Epithelial cell of esophagus (primary cell): Measurements from ENCODE around the gene P2RY13.
A peak's percentile ranks its signal among the peaks of the same experiment; 100 is the strongest.

Experiments
- DNase-seq: peaks from one replicate; pipeline ENCODE4 v3.0.0; 2010; ENCODE audit warnings: low read depth
- H3K4me3 ChIP-seq: 2 replicates; pipeline ENCODE4 v1.5.1; 2011; ENCODE audit warnings: mild to moderate bottlenecking, low read length, control low read depth
- TF ChIP-seq, protein P1 (sequence below): IDR thresholded peaks from 2 replicates; pipeline ENCODE4 v1.5.1; 2011; ENCODE audit warnings: low read depth, mild to moderate bottlenecking, low read length, control low read depth, inconsistent platforms; ENCODE audit not compliant: insufficient read depth; ENCODE audit errors: missing control alignments

P2RY13 gene

DNA sequence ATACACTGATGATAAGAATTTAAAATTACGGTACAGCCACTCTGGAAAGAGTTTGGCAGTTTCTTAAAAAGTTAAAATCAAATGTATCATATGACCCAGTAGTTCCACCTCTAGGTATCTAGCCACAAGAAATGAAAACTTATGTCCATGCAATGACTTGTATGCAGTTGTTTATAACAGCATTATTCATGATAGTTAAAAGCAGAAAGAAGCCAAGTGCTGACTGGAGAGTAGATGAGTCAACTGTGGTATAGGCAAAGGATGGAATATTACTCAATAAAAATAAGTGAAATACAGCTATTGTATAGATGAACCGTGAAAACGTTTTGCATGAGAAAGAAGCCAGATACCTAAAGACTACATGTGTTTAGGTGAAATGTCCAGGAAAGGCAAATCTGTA lies 27.6 kb downstream of the P2RY13 start:
- H3K4me3 ChIP-seq: no peak overlapping the region
- DNase-seq: peak; percentile 83
- TF ChIP-seq, protein P1, sequence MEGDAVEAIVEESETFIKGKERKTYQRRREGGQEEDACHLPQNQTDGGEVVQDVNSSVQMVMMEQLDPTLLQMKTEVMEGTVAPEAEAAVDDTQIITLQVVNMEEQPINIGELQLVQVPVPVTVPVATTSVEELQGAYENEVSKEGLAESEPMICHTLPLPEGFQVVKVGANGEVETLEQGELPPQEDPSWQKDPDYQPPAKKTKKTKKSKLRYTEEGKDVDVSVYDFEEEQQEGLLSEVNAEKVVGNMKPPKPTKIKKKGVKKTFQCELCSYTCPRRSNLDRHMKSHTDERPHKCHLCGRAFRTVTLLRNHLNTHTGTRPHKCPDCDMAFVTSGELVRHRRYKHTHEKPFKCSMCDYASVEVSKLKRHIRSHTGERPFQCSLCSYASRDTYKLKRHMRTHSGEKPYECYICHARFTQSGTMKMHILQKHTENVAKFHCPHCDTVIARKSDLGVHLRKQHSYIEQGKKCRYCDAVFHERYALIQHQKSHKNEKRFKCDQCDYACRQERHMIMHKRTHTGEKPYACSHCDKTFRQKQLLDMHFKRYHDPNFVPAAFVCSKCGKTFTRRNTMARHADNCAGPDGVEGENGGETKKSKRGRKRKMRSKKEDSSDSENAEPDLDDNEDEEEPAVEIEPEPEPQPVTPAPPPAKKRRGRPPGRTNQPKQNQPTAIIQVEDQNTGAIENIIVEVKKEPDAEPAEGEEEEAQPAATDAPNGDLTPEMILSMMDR: no peak

DNA sequence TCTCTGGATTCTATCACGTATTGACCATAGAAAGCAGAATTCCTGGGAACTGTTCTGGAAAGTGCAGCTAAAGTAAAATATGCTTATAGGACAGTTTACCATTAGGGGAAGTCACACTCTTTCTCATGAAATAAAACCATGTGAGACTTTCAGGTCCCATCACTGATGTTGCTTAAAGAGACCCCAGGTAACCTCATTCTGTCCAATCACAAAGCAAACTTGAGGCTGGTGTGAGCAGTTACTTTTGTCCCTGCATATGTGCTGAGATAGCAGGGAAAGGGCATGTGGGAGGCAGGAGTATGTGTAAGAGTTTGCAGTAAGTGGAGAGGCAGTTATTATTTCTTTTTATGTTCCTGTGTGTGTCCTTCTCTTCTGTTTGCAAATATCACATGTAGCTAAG lies 28.8 kb downstream of the P2RY13 start:
- TF ChIP-seq, protein P1: no peak
- no peak overlapping the region for H3K4me3 ChIP-seq
- DNase-seq: no peak

DNA sequence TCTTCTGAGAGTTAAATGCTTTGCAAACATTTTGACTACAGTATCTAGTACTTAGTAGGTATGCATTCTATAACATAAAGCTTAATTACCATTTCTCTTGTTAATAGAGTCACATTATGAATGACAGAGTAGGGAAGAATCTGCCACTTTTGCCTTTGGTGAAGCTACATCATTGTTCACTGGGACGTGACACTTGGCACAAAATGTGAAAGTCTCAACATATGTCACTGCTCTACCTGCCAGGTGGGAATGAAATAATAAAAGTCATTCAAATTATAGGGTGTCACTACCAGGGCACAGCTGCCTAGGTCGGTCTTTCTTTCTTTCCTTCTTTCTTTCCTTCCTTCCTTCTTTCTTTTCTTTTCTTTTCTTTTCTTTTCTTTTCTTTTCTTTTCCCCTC lies 30.3 kb downstream of the P2RY13 start:
- no peak for DNase-seq
- TF ChIP-seq, protein P1: no peak
- no peak overlapping the region for H3K4me3 ChIP-seq

DNA sequence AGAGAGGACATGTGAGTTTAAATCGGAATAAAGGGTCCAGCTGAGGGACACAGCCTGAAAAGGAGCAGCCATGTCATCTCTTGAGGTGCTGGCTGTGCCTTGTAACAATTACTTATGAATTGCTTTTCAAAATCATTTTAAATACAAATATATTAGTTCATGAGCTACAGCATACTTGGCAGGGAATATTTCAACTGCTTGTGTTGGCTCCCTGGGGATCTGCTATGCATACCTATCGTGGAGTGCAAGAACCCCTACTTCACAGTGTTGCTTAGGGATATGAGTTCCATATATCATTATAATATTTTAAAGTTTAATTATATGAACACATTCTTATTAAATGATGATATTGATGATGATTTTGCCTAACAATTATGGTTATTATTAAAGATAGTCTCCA lies 31.9 kb downstream of the P2RY13 start:
- no peak for DNase-seq
- no peak overlapping the region for H3K4me3 ChIP-seq
- TF ChIP-seq, protein P1: no peak

DNA sequence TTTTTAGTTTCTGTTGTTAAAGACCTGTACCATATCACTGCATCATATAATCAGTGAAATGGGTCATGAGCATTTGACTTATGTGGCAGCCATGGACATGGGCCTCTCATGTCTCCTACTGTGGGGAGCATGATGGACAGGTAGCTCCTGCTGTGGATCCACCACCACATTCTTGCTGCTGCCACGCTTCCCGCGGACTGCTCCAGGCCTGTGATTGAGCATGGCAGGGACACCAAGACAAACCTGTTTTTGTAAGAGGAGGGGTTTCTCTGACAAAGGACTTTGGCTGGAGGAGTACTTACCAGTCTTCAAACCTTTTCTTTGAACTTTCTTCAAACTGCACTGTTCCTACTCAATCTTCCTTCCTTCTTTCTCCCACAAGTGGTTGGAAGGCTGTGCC lies 33.1 kb downstream of the P2RY13 start:
- DNase-seq: no peak
- H3K4me3 ChIP-seq: no peak overlapping the region
- TF ChIP-seq, protein P1: no peak

DNA sequence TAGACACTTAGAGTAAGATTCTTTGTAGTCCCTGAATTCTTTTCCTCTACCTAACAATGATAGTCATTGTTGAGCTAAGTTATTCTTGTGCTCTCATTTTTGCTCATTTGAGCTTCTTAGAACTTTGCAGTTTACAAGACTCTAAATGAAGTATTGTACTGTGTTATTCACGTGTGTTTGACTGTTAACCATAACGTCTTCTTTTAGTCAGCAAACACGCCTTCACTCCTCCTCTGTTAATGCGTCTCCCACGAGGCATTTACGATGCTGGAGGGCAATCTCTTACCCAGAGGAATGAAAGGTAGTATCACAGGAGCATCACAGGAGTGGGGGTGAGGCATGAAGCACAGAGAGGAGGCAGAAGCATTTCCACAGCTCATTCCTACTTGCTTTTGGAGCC lies 36.2 kb downstream of the P2RY13 start:
- H3K4me3 ChIP-seq: no peak overlapping the region
- TF ChIP-seq, protein P1: no peak
- peak; percentile 29 for DNase-seq

DNA sequence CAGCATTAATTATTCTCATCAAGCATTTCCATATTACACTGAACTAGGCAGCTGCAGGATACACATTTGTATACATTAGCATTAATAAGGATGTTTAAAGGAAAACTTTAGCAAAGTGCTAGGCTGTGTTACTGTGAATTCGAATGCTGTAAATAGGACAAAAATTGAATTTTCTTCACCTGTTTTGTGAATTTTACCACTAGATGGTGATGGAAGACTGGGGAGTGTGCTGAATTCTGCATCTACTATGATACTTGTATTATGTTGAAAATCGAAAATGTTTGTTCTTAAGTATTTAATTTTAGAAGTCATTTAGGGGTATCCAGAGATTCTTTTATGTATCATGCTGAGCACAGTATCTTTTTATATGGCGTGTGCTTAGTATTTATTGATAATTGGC lies 38.7 kb downstream of the P2RY13 start:
- TF ChIP-seq, protein P1: peak; percentile 54
- H3K4me3 ChIP-seq: no peak overlapping the region
- peak; percentile 39 for DNase-seq
